HepG2 (cell line): ENCODE data around the gene CES3. TPM values are rescaled to one million over a fixed set of nuclear protein-coding genes. Genes with fewer than 3 reads are reported as not detected.

Experiments used
- ATAC-seq: fragments of 200-7000 bp; cut with Tn5 transposase; 3 replicates; pipeline ENCODE4 v1.9.1; 2020; ENCODE audit warnings: mild to moderate bottlenecking, moderate library complexity
- Bru-seq: library from RNA; stranded (reverse); fragments of 400-500 nt; gene quantifications from one replicate; lab custom pipeline; 2021; lab: Mats Ljungman, UMichigan
- BruChase-seq, 2 experiments: library from RNA; stranded (reverse); fragments of 400-500 nt; gene quantifications; one replicate each; lab custom pipeline; 2021; lab: Mats Ljungman, UMichigan
- BruUV-seq: library from RNA; stranded (reverse); fragments of 400-500 nt; replicated peaks from 2 replicates; lab custom pipeline; 2021; lab: Mats Ljungman, UMichigan
- CTCF ChIA-PET: fragments of 300-600 bp; formaldehyde crosslinking; extraction: SDS; loops from one replicate; lab custom pipeline; 2021; ENCODE audit warnings: low total read pairs, inconsistent platforms, low intra/inter-chr PET ratio; lab: Yijun Ruan, JAX
- POLR2A ChIA-PET: fragments of 350-600 bp; sonication (Branson Sonifier 250); formaldehyde crosslinking; loops from one replicate; lab custom pipeline; 2020; ENCODE audit warnings: antibody characterized with exemption, inconsistent platforms; lab: Yijun Ruan, JAX
- DNase-seq: peaks from one replicate; pipeline ENCODE4 v3.0.0-alpha.2; 2015; ENCODE audit warnings: low spot score
- FAIRE-seq: peaks from 3 replicates; lab custom pipeline; 2011; peaks lifted over from hg19 to GRCh38; lab: Jason Lieb, UNC
- H2AFZ ChIP-seq: one replicate; pipeline ENCODE4 v1.6.1; 2011; ENCODE audit warnings: low read length, inconsistent platforms
- H3K27ac ChIP-seq: fragments of 300-600 bp; 3 replicates; pipeline ENCODE4 v1.8.0; 2011; ENCODE audit warnings: mixed run types, mild to moderate bottlenecking, mixed read lengths, low read length, inconsistent platforms; ENCODE audit not compliant: insufficient read depth; ENCODE audit errors: extremely low read length
- H3K27me3 ChIP-seq, 2 experiments: fragments of 200-600 bp in 1 of 2; 2 replicates in 1 of 2; 3 replicates in 1 of 2; pipeline versions ENCODE4 v1.6.0 to v1.8.0; 2011; ENCODE audit warnings: low read length in 2 of 2, mild to moderate bottlenecking in 2 of 2, moderate library complexity in 2 of 2, inconsistent platforms in 1 of 2; ENCODE audit not compliant: insufficient read depth in 2 of 2, control insufficient read depth in 1 of 2
- H3K36me3 ChIP-seq, 2 experiments: fragments of 200-600 bp in 1 of 2; replicated peaks in 1 of 2; 2 replicates in 1 of 2; 3 replicates in 1 of 2; pipeline versions ENCODE4 v1.5.1 to v1.8.0; 2011; ENCODE audit warnings: low read length in 2 of 2, inconsistent platforms in 1 of 2; ENCODE audit not compliant: insufficient read depth in 2 of 2, control insufficient read depth in 1 of 2
- H3K4me1 ChIP-seq: 2 replicates; pipeline ENCODE4 v1.5.1; 2012; ENCODE audit warnings: low read length, inconsistent platforms; ENCODE audit not compliant: insufficient read depth
- H3K4me2 ChIP-seq: 2 replicates; pipeline ENCODE4 v1.6.0; 2011; ENCODE audit warnings: low read depth, low read length, inconsistent platforms
- H3K4me3 ChIP-seq, 3 experiments: fragments of 200-600 bp in 1 of 3; sonication (generic), shearing (Covaris generic) in 1 of 3; replicated peaks in 1 of 3; 2 replicates each; pipeline ENCODE4 v1.5.1; 2011 to 2016; ENCODE audit warnings: low read length in 3 of 3, inconsistent platforms in 2 of 3, low read depth in 2 of 3, mild to moderate bottlenecking in 2 of 3, control low read depth in 1 of 3, mixed read lengths in 1 of 3; ENCODE audit not compliant: insufficient read depth in 1 of 3
- H3K79me2 ChIP-seq: one replicate; pipeline ENCODE4 v1.6.1; 2011; ENCODE audit warnings: low read length, inconsistent platforms; ENCODE audit not compliant: insufficient read depth
- H3K9ac ChIP-seq: 2 replicates; pipeline ENCODE4 v1.6.0; 2011; ENCODE audit warnings: mild to moderate bottlenecking, low read depth, low read length, inconsistent platforms; ENCODE audit not compliant: insufficient read depth
- H3K9me3 ChIP-seq: 2 replicates; pipeline ENCODE4 v1.5.1; 2012; ENCODE audit warnings: mild to moderate bottlenecking, low read length
- H4K20me1 ChIP-seq: 2 replicates; pipeline ENCODE4 v1.6.0; 2011; ENCODE audit warnings: inconsistent platforms, mild to moderate bottlenecking, low read length, moderate library complexity; ENCODE audit not compliant: insufficient read depth
- AHR ChIP-seq: IDR thresholded peaks from 2 replicates; pipeline ENCODE4 v1.6.1; 2018; ENCODE audit warnings: missing genetic modification reagents, missing compliant biosample characterization
- KLF11 ChIP-seq: IDR thresholded peaks from 2 replicates; pipeline ENCODE4 v1.6.1; 2016; ENCODE audit warnings: missing compliant biosample characterization
- NCOA5 ChIP-seq: sonication (generic); formaldehyde crosslinking; IDR thresholded peaks from 2 replicates; pipeline ENCODE4 v1.4.0; 2020; ENCODE audit warnings: missing genetic modification reagents
- PCBP1 ChIP-seq: fragments of 200-400 bp; formaldehyde crosslinking; IDR thresholded peaks from 2 replicates; pipeline ENCODE4 v1.6.1; 2017; ENCODE audit warnings: mild to moderate bottlenecking, low read depth, low read length, borderline replicate concordance
- SETDB1 ChIP-seq: sonication (generic); formaldehyde crosslinking; IDR thresholded peaks from 2 replicates; pipeline ENCODE4 v1.5.1; 2020; ENCODE audit warnings: missing genetic modification reagents, mild to moderate bottlenecking, borderline replicate concordance
- ZBTB39 ChIP-seq: sonication (generic); formaldehyde crosslinking; IDR thresholded peaks from 2 replicates; pipeline ENCODE4 v1.5.0; 2020; ENCODE audit warnings: missing genetic modification reagents
- ZNF318 ChIP-seq: sonication (generic); formaldehyde crosslinking; IDR thresholded peaks from 2 replicates; pipeline ENCODE4 v1.4.0; 2020; ENCODE audit warnings: mild to moderate bottlenecking, missing genetic modification reagents
- WGBS: methylation state at CpG from one replicate; pipeline ENCODE4 v1.1.6; 2017; ENCODE audit warnings: low lambda C conversion rate; 5-methylcytosine and 5-hydroxymethylcytosine counted together
- in situ Hi-C: cut with HindIII; loops from 2 replicates; pipeline ENCODE4 v1.10.0; 2017; ENCODE audit warnings: low pct_unique_long_range_greater_than_20kb; ENCODE audit not compliant: extremely low pct_ligation_motif_present
- intact Hi-C: fragments of 100-400 bp; cut with micrococcal nuclease; formaldehyde crosslinking; loops from one replicate; pipeline ENCODE4 v1.10.0; 2022; ENCODE audit not compliant: unreplicated experiment
- long read RNA-seq, 2 experiments: library from RNA in 1 of 2; library from polyadenylated mRNA in 1 of 2; stranded (forward) in 1 of 2; unstranded in 1 of 2; transcript quantifications; one replicate each; pipeline ENCODE4 v2.0.0, GENCODE V29; 2019 to 2022
- polyA minus RNA-seq, 3 experiments: library from RNA; depleted of rRNA, polyadenylated mRNA; stranded (reverse); fragments of >200 nt; gene quantifications; 2 replicates each; pipeline ENCODE4 v1.2.3, GENCODE V29; 2011; ENCODE audit warnings: low replicate concordance in 1 of 3
- polyA plus RNA-seq, 8 experiments: library from polyadenylated mRNA; depleted of rRNA in 3 of 8; stranded (reverse) in 7 of 8; unstranded in 1 of 8; fragments of >200 nt; fragmentation: Illumina TruSeq in 4 of 8; extraction: Trizol in 4 of 8; gene quantifications; 2 replicates each; pipeline versions ENCODE4 v1.2.1 to v1.2.3, GENCODE V29; 2011 to 2016; ENCODE audit warnings: low read depth in 4 of 8, missing spikeins in 1 of 8, mixed read lengths in 1 of 8; ENCODE audit not compliant: insufficient read depth in 1 of 8
- total RNA-seq, 5 experiments: library from RNA; depleted of rRNA; stranded (reverse); fragments of >200 nt; fragmentation: Illumina TruSeq; extraction: Trizol; gene quantifications; 2 replicates each; pipeline ENCODE4 v1.2.3, GENCODE V29; 2016; ENCODE audit warnings: low read depth in 1 of 5

CES3 gene
- total RNA-seq (2016; rRNA removed; fragmentation: Illumina TruSeq; extraction: Trizol) (2.3 and 6.6 TPM in 2 replicates), polyA plus RNA-seq (2011; rRNA removed) (17.4 and 18.1 TPM in 2 replicates), polyA minus RNA-seq (2011; rRNA and poly(A)+ RNA removed; ENCODE audit: low replicate concordance) (11.2 and 24.1 TPM in 2 replicates), Bru-seq, nascent RNA (percentile 34 among the genes with signal in this experiment), BruChase-seq, experiment 1, labeled RNA remaining after a 6-hour chase (percentile 35 among the genes with signal in this experiment), BruChase-seq, experiment 2, labeled RNA remaining after a 2-hour chase (percentile 34 among the genes with signal in this experiment)
- 1.0 and 1.6 TPM in 2 replicates for total RNA-seq (2016; cell fraction: cytosol; rRNA removed; fragmentation: Illumina TruSeq; extraction: Trizol; ENCODE audit: low read depth)
- 2.2 and 6.6 TPM in 2 replicates for total RNA-seq (2016; cell fraction: insoluble cytoplasmic fraction; rRNA removed; fragmentation: Illumina TruSeq; extraction: Trizol)
- 1.1 and 1.5 TPM in 2 replicates for total RNA-seq (2016; cell fraction: membrane; rRNA removed; fragmentation: Illumina TruSeq; extraction: Trizol)
- total RNA-seq (2016; cell fraction: nucleus; rRNA removed; fragmentation: Illumina TruSeq; extraction: Trizol): 7.5 and 8.8 TPM in 2 replicates
- 6.7 and 8.6 TPM in 2 replicates for polyA plus RNA-seq (2011; cell fraction: cytosol; rRNA removed)
- polyA plus RNA-seq (2011; cell fraction: nucleus; rRNA removed): 92.0 and 127 TPM in 2 replicates
- polyA plus RNA-seq (2012): 8.9 and 16.9 TPM in 2 replicates
- polyA plus RNA-seq (2016; cell fraction: cytosol; fragmentation: Illumina TruSeq; extraction: Trizol; ENCODE audit: low read depth): 0.78 and 0.88 TPM in 2 replicates
- 1.7 and 1.9 TPM in 2 replicates for polyA plus RNA-seq (2016; cell fraction: insoluble cytoplasmic fraction; fragmentation: Illumina TruSeq; extraction: Trizol; ENCODE audit: low read depth)
- polyA plus RNA-seq (2016; cell fraction: membrane; fragmentation: Illumina TruSeq; extraction: Trizol; ENCODE audit: low read depth): 1.1 and 1.7 TPM in 2 replicates
- 17.9 and 18.5 TPM in 2 replicates for polyA plus RNA-seq (2016; cell fraction: nucleus; fragmentation: Illumina TruSeq; extraction: Trizol; ENCODE audit: insufficient read depth, low read depth)
- polyA minus RNA-seq (2011; cell fraction: cytosol; rRNA and poly(A)+ RNA removed): 3.3 and 3.6 TPM in 2 replicates
- polyA minus RNA-seq (2011; cell fraction: nucleus; rRNA and poly(A)+ RNA removed): 30.0 and 30.8 TPM in 2 replicates
- long read RNA-seq, experiment 1, partial matches to known transcripts: 1 of 7 reads
- long read RNA-seq, experiment 1, other reads (novel, unspliced or antisense): 4 of 7 reads
- long read RNA-seq, experiment 2, partial matches to known transcripts: 0 of 7 reads
- long read RNA-seq, experiment 2, other reads (novel, unspliced or antisense): 5 of 7 reads

GRCh38 chr16:66961065-66961744 is at the start of gene CES3:
Gene CES3 (plus strand): TSS chr16:66961266. CDS start chr16:66961308, 42 bp downstream.
- Histone ChIP-seq H2AFZ (peak within 1 kb of the TSS; percentile 33), H3K9me3 (no peaks in the 10 kb centered on the region), H4K20me1 (no peaks in the 10 kb centered on the region), H3K9ac (peak within 1 kb of the TSS; percentile 44), H3K4me3 (peak within 1 kb of the TSS; percentile 54 to 77 (median 74)), H3K27me3 (0 out of 5 replicates have a peak, but pooled peaks cover 0 to 3% of the 10 kb centered on the region in 2 experiments), H3K79me2 (no peaks in the 10 kb centered on the region), H3K27ac (no peak within 1 kb of the TSS), H3K4me1 (peaks cover 54% of the 10 kb centered on the region), H3K4me2 (peak within 1 kb of the TSS; percentile 83), H3K36me3 (no peaks in the 10 kb centered on the region)
- FAIRE-seq (peak; percentile 98), DNase-seq (peak; percentile 85), ATAC-seq (peak; percentile 99)
- intact Hi-C loops: no loop called here
- WGBS: 27% methylated on average over 16 of the region's 16 CpGs
- BruUV-seq: TSS peak; percentile 50
- in situ Hi-C loops: no loop called here
- POLR2A ChIA-PET: interaction anchor here (0.5 to 1.4 kb wide), 7 partner anchors 15 to 223 kb away, joined by 3 to 5 read pairs (median 3); partner anchors contain the start of genes CDH16 and CES4A
- CTCF ChIA-PET: interaction anchor here (1.0 to 1.5 kb wide), 3 partner anchors 16 to 143 kb away, joined by 3 to 6 read pairs (median 3); no protein-coding TSS in a partner anchor
- TF ChIP-seq ZBTB39: no peak
- TF ChIP-seq PCBP1: no peak
- peak; percentile 60; the same call in 1 of the 2 replicates for TF ChIP-seq AHR
- no peak for TF ChIP-seq KLF11
- peak; percentile 12; the same call in 1 of the 2 replicates for TF ChIP-seq ZNF318 (CRISPR knock-in tag)
- TF ChIP-seq NCOA5: no peak
- no peak for TF ChIP-seq SETDB1 (CRISPR knock-in tag)
